Lower leg skin (tissue), 3 donors: ENCODE data around the gene ABHD1.

Experiments
- CTCF ChIP-seq, 3 donors: fragments of 450-650 bp; IDR thresholded peaks; one replicate each; pipeline ENCODE4 v1.5.1; 2016; ENCODE audit warnings: antibody characterized with exemption in 3 of 3, mild to moderate bottlenecking in 3 of 3, moderate library complexity in 2 of 3
- POLR2A ChIP-seq, 2 donors: fragments of 450-650 bp; IDR thresholded peaks; one replicate each; pipeline ENCODE4 v1.6.1; 2016 to 2017; ENCODE audit warnings: antibody characterized with exemption in 2 of 2, mild to moderate bottlenecking in 1 of 2, moderate library complexity in 1 of 2

DNA sequence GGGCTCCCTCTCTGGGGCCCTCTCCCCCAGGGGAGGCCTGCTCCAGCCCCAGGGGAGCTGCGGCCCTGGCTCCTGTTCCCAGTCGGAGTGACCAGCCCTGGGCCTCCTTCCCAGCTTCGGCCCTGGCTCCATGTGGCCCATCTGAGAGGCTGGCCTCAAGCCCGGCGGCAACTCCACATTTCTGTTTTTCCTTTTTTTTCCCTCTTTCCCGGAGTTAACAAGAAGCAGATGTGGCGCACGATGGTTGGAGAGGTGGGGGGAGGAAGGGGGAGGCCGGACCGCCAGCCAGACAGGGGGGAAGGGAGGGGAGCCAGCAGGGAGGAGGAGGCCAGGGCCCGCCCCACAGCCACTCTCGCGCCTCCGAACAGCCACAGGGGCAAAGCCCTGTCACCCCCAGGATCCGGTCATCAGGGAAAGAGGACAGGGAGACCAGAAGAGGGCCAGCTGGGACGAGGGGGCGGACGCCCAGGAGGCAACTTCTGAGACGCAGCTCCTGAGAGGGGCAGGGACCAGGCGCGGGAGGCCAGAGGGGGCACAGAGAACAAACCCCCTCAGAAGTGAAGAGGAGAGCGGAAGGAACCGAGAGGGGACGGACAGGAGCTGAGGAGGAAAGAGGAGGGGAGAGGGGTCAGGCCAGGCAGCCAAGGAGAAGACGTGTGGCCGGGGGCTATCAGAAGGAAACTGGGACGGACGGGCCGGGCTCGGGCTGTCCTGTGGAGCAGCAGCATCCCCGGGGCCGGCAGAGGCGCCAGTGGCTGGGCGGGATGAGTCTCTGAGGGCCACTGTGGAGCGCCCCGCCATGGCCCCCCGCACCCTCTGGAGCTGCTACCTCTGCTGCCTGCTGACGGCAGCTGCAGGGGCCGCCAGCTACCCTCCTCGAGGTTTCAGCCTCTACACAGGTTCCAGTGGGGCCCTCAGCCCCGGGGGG lies 45.1 kb upstream of the ABHD1 start, which contains the start of gene EMILIN1:
- TF ChIP-seq POLR2A (IDR thresholded peaks at IDR 0.05) (no peak), CTCF (IDR thresholded peaks at IDR 0.05) (no peak)
